Type B pancreatic cell (in vitro differentiated cells): ENCODE results near the gene MMRN2. TPM values are rescaled to one million over a fixed set of nuclear protein-coding genes. Genes with fewer than 3 reads are reported as not detected.
A peak's percentile ranks its signal among the peaks of the same experiment; 100 is the strongest.
"Not testable (repeated sequence)": the region's sequence is repeated elsewhere in the genome, so short reads cannot be mapped to it uniquely, and the experiment has no call there.

Experiments used
- DNase-seq: peaks from one replicate; pipeline ENCODE4 v3.0.0; 2021; ENCODE audit warnings: mixed read lengths; ENCODE audit not compliant: unreplicated experiment; ENCODE audit errors: extremely low spot score
- H3K27ac Mint-ChIP-seq: 2 replicates; pipeline ENCODE4 v1.8.0; 2021; ENCODE audit warnings: mild to moderate bottlenecking, mixed read lengths
- H3K27me3 Mint-ChIP-seq: 2 replicates; pipeline ENCODE4 v1.8.0; 2021; ENCODE audit warnings: mixed read lengths
- H3K36me3 Mint-ChIP-seq: 2 replicates; pipeline ENCODE4 v1.8.0; 2021; ENCODE audit warnings: mixed read lengths
- H3K4me1 Mint-ChIP-seq: one replicate; pipeline ENCODE4 v1.8.0; 2021; ENCODE audit warnings: mixed read lengths; ENCODE audit not compliant: unreplicated experiment
- H3K4me3 Mint-ChIP-seq: 2 replicates; pipeline ENCODE4 v1.8.0; 2021; ENCODE audit warnings: mild to moderate bottlenecking, mixed read lengths
- H3K9me3 Mint-ChIP-seq: 2 replicates; pipeline ENCODE4 v1.8.0; 2021; ENCODE audit warnings: mixed read lengths
- total RNA-seq: library from RNA; stranded (reverse); gene quantifications from 2 replicates; pipeline ENCODE4 v1.2.1, GENCODE V29; 2021; ENCODE audit warnings: low replicate concordance
- TF ChIP-seq, protein P1 (sequence below): fragments of 200-600 bp; sonication (generic); conservative IDR thresholded peaks from 2 replicates; pipeline ENCODE4 v1.5.0; 2021; ENCODE audit warnings: antibody characterized with exemption, mild to moderate bottlenecking

The MMRN2 gene
- total RNA-seq, 1 donor from 2014 or later = 5.5 TPM

DNA sequence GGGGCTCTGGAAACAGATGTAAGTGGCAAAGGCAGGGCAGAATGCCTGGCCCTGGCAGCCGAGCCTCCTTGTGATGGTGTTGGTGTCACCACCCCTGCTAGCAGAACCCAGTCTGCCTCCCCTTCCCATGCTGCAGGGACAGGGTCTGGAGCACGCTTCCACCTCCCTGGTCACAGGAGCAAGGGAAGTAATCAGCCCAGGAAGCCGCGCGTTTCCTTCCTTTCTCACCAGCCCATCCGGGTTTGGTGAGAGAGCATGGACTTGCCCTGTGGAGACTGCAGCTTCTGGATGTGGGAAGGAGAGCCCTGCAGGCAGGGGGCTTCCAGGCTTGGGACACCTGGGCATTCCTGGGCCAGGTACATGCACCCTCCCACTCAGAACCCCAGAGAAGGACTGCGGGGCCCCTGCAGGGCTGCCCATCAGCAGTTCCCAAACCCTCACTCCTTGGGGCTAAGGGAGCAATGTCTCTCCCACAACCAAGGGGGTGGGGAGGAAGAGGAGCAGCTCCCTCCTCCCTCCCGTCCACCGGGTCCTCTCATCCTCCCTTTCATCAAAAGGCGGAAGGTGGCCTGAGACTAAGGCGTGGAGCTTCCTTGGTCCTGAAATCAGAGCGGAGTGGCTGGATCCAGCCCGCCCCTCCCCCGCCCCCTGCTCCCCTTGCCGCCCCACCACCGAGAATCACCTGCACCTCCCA lies 1.8 kb downstream of the MMRN2 start:
- TF ChIP-seq, protein P1, sequence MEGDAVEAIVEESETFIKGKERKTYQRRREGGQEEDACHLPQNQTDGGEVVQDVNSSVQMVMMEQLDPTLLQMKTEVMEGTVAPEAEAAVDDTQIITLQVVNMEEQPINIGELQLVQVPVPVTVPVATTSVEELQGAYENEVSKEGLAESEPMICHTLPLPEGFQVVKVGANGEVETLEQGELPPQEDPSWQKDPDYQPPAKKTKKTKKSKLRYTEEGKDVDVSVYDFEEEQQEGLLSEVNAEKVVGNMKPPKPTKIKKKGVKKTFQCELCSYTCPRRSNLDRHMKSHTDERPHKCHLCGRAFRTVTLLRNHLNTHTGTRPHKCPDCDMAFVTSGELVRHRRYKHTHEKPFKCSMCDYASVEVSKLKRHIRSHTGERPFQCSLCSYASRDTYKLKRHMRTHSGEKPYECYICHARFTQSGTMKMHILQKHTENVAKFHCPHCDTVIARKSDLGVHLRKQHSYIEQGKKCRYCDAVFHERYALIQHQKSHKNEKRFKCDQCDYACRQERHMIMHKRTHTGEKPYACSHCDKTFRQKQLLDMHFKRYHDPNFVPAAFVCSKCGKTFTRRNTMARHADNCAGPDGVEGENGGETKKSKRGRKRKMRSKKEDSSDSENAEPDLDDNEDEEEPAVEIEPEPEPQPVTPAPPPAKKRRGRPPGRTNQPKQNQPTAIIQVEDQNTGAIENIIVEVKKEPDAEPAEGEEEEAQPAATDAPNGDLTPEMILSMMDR = no peak
- H3K4me1 Mint-ChIP-seq = peaks cover 24% of the 10 kb centered on the region

DNA sequence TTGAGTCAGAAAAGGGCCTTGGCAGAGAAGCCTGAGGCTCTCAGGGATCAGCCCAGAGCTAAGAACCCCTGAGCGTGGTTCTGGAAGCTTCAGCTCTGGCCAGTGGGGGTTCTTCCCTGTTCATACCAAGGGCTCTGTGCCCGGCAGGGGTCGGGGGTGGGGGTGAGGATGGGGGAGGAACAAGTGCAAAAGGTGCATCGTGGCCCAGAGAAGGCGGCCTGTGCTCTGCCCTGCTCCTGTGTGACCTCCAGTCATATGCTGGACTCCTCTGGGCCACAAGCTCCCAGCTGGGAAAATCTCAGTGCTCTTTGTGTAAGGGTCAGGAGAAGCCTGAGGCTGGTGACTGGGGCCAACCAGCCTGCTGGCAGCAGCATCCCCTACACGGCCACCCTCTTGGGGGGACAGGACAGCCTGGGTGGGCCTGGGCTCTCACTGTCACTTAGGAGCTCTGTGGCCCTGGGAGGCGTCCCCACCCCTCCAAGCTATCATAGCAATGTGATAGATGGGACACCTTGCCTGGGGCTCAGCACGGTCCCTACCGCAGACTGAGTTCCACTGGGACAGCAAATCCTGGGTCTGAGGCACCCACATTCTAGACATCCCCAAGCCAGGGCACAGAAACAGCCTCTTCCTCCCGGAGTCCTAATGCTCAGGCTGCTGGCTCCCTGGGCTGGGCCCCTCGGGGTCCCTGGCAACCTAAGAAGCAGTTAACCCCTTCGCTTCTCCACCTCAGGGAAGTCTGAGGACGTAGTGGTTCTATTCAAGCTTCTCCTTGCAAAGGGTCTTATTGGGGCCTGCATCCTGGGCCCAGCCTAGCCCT lies 2.5 kb downstream of the MMRN2 start:
- H3K4me3 Mint-ChIP-seq = peak overlapping the region; percentile 64
- peaks cover 14% of the 10 kb centered on the region for H3K9me3 Mint-ChIP-seq
- no peak for DNase-seq
- TF ChIP-seq, protein P1 = no peak
- H3K27ac Mint-ChIP-seq = peak overlapping the region; percentile 72
- peaks cover 26% of the 10 kb centered on the region for H3K4me1 Mint-ChIP-seq
- no peaks in the 10 kb centered on the region for H3K27me3 Mint-ChIP-seq
- H3K36me3 Mint-ChIP-seq = peaks cover 8% of the 10 kb centered on the region

More for the DNA sequence above, 1.8 kb downstream of the MMRN2 start:
- peaks cover 8% of the 10 kb centered on the region for H3K36me3 Mint-ChIP-seq
- peak overlapping the region; percentile 72 for H3K27ac Mint-ChIP-seq
- H3K27me3 Mint-ChIP-seq = no peaks in the 10 kb centered on the region
- H3K4me3 Mint-ChIP-seq = no peak overlapping the region
- DNase-seq = no peak
- H3K9me3 Mint-ChIP-seq = peaks cover 14% of the 10 kb centered on the region

- Mint-ChIP-seq H3K36me3 (peaks cover 8% of the 10 kb centered on the region), H3K27me3 (no peaks in the 10 kb centered on the region), H3K4me3 (peak overlapping the region; percentile 64), H3K27ac (peak overlapping the region; percentile 72), H3K4me1 (peaks cover 21% of the 10 kb centered on the region), H3K9me3 (peaks cover 14% of the 10 kb centered on the region)
- no peak for DNase-seq
- TF ChIP-seq, protein P1 = no peak
Measured at GRCh38 chr10:86953747-86954680, 3.4 kb downstream of the MMRN2 start.

DNA sequence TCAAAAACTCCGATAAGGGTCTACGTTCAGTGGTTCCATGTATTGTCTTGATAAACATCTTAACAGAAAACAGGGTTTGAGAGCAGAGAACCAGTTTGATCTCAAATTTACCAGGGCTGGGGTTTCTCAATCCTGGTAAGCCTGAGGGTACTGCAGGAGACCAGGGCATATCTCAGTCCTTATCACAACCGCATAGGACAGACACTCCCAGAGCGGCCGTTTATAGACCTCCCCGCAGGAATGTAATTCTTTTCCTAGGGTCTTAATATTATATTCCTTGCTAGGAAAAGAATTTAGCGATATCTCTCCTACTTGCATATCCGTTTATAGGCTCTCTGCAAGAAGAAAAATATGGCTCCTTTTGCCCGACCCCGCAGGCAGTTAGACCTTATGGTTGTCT lies 4.7 kb downstream of the MMRN2 start:
- DNase-seq = not testable (repeated sequence)

DNA sequence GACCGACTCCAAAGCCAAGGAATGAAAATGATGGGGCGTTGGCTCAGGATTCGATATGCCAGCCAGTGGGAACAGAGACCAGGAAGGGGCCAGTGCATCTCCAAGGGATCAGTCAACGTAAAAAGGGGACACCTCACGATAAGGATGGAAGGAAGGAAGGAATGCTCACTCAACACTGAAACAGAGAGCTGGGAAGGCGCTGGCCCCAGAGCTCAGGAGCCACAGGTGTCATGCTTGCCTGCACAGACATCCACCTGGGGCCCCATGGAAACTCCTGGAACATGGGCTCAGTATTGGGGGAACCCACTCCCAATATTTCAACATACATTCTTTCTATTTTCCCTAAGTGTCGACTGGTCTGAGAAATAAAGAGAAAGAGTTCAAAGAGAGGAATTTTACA lies 5.3 kb downstream of the MMRN2 start:
- TF ChIP-seq, protein P1 = no peak
- no peak overlapping the region for H3K27ac Mint-ChIP-seq
- H3K36me3 Mint-ChIP-seq = peaks cover 8% of the 10 kb centered on the region
- peaks cover 17% of the 10 kb centered on the region for H3K4me1 Mint-ChIP-seq
- H3K9me3 Mint-ChIP-seq = peaks cover 14% of the 10 kb centered on the region
- H3K4me3 Mint-ChIP-seq = no peak overlapping the region
- no peaks in the 10 kb centered on the region for H3K27me3 Mint-ChIP-seq
- DNase-seq = no peak

More for the DNA sequence above, 4.7 kb downstream of the MMRN2 start:
- not testable (repeated sequence) for H3K36me3 Mint-ChIP-seq, H3K27ac Mint-ChIP-seq, H3K27me3 Mint-ChIP-seq, H3K4me3 Mint-ChIP-seq
- peaks cover 14% of the 10 kb centered on the region for H3K9me3 Mint-ChIP-seq
- peaks cover 17% of the 10 kb centered on the region for H3K4me1 Mint-ChIP-seq
